ENCODE measurements around the gene ZNF771.
A peak's percentile ranks its signal among the peaks of the same experiment; 100 is the strongest.

Gene ZNF771

GRCh38 chr16:30361180-30361579 is 46.2 kb upstream of the ZNF771 start:
- no peaks in the 10 kb centered on the region for H3K9me3 Mint-ChIP-seq
- peak overlapping the region in 1 of 3 experiments; percentile 26 for H3K4me3 Mint-ChIP-seq
- no peaks in the 10 kb centered on the region for H3K27me3 Mint-ChIP-seq (ENCODE audit: low read depth)
- TF ChIP-seq CTCF (IDR thresholded peaks at IDR 0.05; ENCODE audit: unreplicated experiment in 3 of 3) = no peak
- no peak overlapping the region for H3K27ac Mint-ChIP-seq
- H3K4me1 Mint-ChIP-seq = peaks cover 10% of the 10 kb centered on the region
- peaks cover 51% of the 10 kb centered on the region for H3K36me3 Mint-ChIP-seq (ENCODE audit: low read depth)

GRCh38 chr16:30365200-30365599 is 42.2 kb upstream of the ZNF771 start:
- no peaks in the 10 kb centered on the region for H3K9me3 Mint-ChIP-seq
- H3K4me1 Mint-ChIP-seq = peaks cover 30% of the 10 kb centered on the region
- H3K27me3 Mint-ChIP-seq (ENCODE audit: low read depth) = no peaks in the 10 kb centered on the region
- H3K27ac Mint-ChIP-seq = no peak overlapping the region
- H3K36me3 Mint-ChIP-seq (ENCODE audit: low read depth) = peaks cover 50% of the 10 kb centered on the region
- TF ChIP-seq CTCF (IDR thresholded peaks at IDR 0.05; ENCODE audit: unreplicated experiment in 3 of 3) = no peak
- peak overlapping the region in 1 of 3 experiments; percentile 25 for H3K4me3 Mint-ChIP-seq

GRCh38 chr16:30366511-30366910 is 40.9 kb upstream of the ZNF771 start:
- Mint-ChIP-seq H3K4me1 (peaks cover 36% of the 10 kb centered on the region), H3K27me3 (ENCODE audit: low read depth) (no peaks in the 10 kb centered on the region), H3K4me3 (peak overlapping the region; percentile 91 to 94 (median 92)), H3K27ac (no peak overlapping the region), H3K36me3 (ENCODE audit: low read depth) (peaks cover 39% of the 10 kb centered on the region), H3K9me3 (no peaks in the 10 kb centered on the region)
- TF ChIP-seq CTCF (IDR thresholded peaks at IDR 0.05; ENCODE audit: unreplicated experiment in 3 of 3) = no peak

GRCh38 chr16:30367349-30368009 is 39.9 kb upstream of the ZNF771 start:
- peaks cover 35% of the 10 kb centered on the region for H3K36me3 Mint-ChIP-seq (ENCODE audit: low read depth)
- peaks cover 37% of the 10 kb centered on the region for H3K4me1 Mint-ChIP-seq
- no peaks in the 10 kb centered on the region for H3K27me3 Mint-ChIP-seq (ENCODE audit: low read depth)
- no peaks in the 10 kb centered on the region for H3K9me3 Mint-ChIP-seq
- peak overlapping the region; percentile 91 to 94 (median 92) for H3K4me3 Mint-ChIP-seq
- H3K27ac Mint-ChIP-seq = peak overlapping the region in 2 of 3 experiments; percentile 65 to 72
- no peak for TF ChIP-seq CTCF (IDR thresholded peaks at IDR 0.05; ENCODE audit: unreplicated experiment in 3 of 3)

GRCh38 chr16:30368122-30368791 is 39.1 kb upstream of the ZNF771 start:
- Mint-ChIP-seq H3K27me3 (ENCODE audit: low read depth) (no peaks in the 10 kb centered on the region), H3K36me3 (ENCODE audit: low read depth) (peaks cover 30% of the 10 kb centered on the region), H3K4me3 (peak overlapping the region; percentile 91 to 94 (median 92)), H3K9me3 (no peaks in the 10 kb centered on the region), H3K27ac (peak overlapping the region; percentile 65 to 72 (median 68)), H3K4me1 (peaks cover 43% of the 10 kb centered on the region)
- no peak for TF ChIP-seq CTCF (IDR thresholded peaks at IDR 0.05; ENCODE audit: unreplicated experiment in 3 of 3)

GRCh38 chr16:30368792-30369090 is 38.7 kb upstream of the ZNF771 start:
- Mint-ChIP-seq H3K9me3 (no peaks in the 10 kb centered on the region), H3K27ac (peak overlapping the region in 2 of 3 experiments; percentile 65 to 68), H3K4me1 (peaks cover 43% of the 10 kb centered on the region), H3K4me3 (peak overlapping the region; percentile 91 to 94 (median 92)), H3K27me3 (ENCODE audit: low read depth) (no peaks in the 10 kb centered on the region), H3K36me3 (ENCODE audit: low read depth) (peaks cover 25% of the 10 kb centered on the region)
- no peak for TF ChIP-seq CTCF (IDR thresholded peaks at IDR 0.05; ENCODE audit: unreplicated experiment in 3 of 3)
